Stimulated activated CD8-positive, alpha-beta memory T cell treated with anti-CD3 and anti-CD28 coated beads, Interleukin-7, amount 100 ng/mL, for 24 hours (primary cell): Measurements from ENCODE around the gene SYNC.
A peak's percentile ranks its signal among the peaks of the same experiment; 100 is the strongest.
"Not testable (repeated sequence)": the region's sequence is repeated elsewhere in the genome, so short reads cannot be mapped to it uniquely, and the experiment has no call there.

Experiments used
- DNase-seq: peaks from one replicate; pipeline ENCODE4 v3.0.0-alpha.2; 2020; ENCODE audit warnings: low read depth

SYNC gene

GRCh38 chr1:32724678-32725614, 22.4 kb upstream of the SYNC start:
- DNase-seq, result no peak

- no peak for DNase-seq
These were observed 17.2 kb upstream of the SYNC start for GRCh38 chr1:32719681-32720275.

GRCh38 chr1:32718527-32718926, 16.0 kb upstream of the SYNC start:
- DNase-seq, result no peak

GRCh38 chr1:32718036-32718435, 15.5 kb upstream of the SYNC start:
- no peak for DNase-seq

- DNase-seq, result no peak
These were observed 14.9 kb upstream of the SYNC start for GRCh38 chr1:32717503-32717902.

- peak; percentile 32 for DNase-seq
These were observed 14.0 kb upstream of the SYNC start for GRCh38 chr1:32716312-32717148.

- no peak for DNase-seq
These were observed 13.3 kb upstream of the SYNC start for GRCh38 chr1:32715901-32716311.

- no peak for DNase-seq
These were observed 11.7 kb upstream of the SYNC start for GRCh38 chr1:32714277-32714676.

- DNase-seq, result no peak
These were observed 10.5 kb upstream of the SYNC start for GRCh38 chr1:32713081-32713480.

- not testable (repeated sequence) for DNase-seq
These were observed 8.7 kb upstream of the SYNC start for GRCh38 chr1:32711221-32711620.

- no peak for DNase-seq
These were observed 6.9 kb upstream of the SYNC start for GRCh38 chr1:32709476-32709875.

- no peak for DNase-seq
These were observed 6.5 kb upstream of the SYNC start for GRCh38 chr1:32709075-32709474.

- no peak for DNase-seq
These were observed 3.9 kb upstream of the SYNC start for GRCh38 chr1:32706491-32706890.

- DNase-seq, result no peak
These were observed 2.9 kb upstream of the SYNC start for GRCh38 chr1:32705516-32705915.

GRCh38 chr1:32703479-32704291, 1.1 kb upstream of the SYNC start:
- DNase-seq, result no peak

- no peak for DNase-seq
These were observed 495 bp downstream of the SYNC start for GRCh38 chr1:32701951-32702598.

- DNase-seq, result no peak
These were observed 1.1 kb downstream of the SYNC start for GRCh38 chr1:32701421-32701911.

GRCh38 chr1:32696996-32697395, 5.6 kb downstream of the SYNC start:
- not testable (repeated sequence) for DNase-seq

- no peak for DNase-seq
These were observed 6.5 kb downstream of the SYNC start for GRCh38 chr1:32696041-32696440.

GRCh38 chr1:32695098-32695904, 7.3 kb downstream of the SYNC start:
- DNase-seq, result no peak
